ENCODE data around the gene ATRN.

ATRN gene

DNA sequence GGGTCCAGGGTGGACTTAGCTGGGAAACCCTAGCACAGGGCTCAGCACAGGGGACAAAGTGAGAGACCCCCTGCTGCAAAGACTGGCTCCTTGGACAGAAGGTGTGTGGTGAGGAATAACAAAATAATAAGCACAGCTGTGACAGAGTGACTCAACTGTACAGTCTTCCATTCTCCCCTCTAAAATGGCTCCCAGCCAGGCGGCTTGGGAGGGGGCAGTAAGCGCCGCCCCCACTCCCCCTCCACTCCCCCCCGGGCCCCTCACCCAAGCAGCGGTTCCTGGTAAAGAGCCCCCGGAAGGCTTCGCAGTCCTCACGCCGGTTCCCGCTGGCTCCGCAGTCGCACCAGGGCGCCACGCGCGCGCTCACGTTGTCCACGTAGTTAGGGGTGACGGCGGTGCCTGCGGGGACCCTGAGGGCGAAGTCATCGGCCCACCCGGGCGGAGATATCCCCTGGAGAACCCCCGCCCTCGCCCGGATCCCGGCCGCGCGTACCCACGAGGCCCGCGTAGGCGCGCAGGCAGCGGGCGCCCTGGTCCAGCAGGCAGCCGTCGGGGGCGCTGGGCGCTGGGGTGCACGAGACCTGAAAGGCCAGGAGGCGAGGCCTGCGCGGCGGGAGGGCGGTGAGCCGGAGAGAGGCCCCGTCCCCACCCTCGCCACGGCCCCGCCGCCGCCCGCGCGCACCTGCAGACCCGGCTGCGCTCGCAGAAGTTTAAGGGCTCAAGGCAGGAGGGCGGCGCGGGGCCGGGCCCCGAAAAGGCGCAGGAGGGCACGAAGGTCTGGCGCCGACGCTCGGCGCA lies 189.6 kb downstream of the ATRN start:
- DNase-seq: no peak

DNA sequence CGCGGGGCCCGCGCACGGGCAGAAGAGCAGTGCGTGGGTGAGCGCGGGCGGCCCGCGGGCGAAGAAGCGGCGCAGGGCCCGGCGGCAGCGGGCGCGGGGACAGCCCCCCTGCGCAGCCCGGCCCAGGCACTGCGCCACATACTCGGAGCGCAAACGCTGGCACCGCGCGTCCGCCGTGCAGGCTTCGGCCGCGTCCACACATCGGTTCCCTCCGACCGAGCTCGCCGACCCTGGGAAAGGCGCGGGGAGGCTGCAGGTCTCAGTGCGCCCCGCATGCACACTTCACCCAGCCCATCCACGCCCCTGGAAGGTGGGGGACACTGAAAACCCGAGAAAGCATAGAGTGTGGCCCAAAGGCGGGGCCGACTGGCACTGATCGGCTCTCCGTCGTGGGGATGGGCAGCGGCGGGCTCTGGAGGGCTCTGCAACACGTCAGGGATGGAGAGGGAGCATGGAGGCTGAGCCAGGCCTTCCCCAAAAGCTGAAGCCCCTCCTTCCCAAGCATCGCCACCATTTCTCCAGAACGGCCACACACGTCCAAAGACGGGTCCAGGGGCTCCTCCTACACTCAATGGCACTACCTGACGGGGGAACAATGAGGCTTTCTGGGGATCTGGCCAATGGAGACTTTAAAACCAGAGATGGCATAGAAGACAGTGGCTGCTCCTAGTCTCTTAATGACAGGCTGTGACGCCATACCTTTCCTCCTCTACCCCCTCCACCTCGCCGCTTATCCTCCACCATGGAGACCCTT lies 190.4 kb downstream of the ATRN start:
- no peak for DNase-seq

DNA sequence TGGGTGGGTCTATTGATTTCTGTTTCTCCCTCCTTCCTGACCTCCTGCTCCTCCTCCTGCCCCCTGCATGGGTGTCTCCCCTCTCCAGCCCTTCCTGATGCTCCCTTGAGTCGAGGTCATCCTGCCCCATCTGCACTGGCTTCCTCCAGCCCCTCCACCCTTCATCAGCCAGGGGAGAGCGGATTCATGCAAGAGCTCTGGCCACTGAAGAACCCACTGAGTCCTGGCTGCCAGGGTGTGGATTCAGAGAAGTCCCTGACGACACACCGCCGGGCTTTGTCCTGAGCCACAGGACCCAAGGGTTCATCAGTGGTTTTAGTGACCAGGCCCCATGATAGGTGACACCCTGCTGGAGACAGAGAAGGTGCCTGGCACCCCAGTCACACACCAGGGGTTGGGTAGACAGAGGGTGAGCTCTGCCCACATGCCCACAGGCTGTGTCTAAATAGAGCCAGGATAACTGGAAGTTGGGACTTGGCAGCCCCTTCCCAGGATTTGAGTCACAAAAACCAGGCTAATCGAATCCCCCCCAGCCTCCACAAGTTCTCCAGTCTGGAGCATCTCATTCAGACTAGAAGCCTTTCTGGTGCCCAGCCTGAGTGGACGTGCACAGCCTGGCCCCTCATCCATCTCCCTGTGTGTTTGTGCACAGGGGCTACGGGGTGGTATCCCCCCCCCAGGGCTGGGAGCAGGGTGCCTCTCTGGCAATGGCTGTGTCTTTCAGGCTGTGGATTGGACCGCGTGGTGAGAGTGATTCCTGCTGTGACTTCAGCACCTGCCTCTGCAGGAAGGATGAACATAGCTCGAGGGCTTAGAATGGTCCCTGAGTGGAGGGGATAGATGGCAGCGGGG lies 191.2 kb downstream of the ATRN start:
- no peak for DNase-seq

DNA sequence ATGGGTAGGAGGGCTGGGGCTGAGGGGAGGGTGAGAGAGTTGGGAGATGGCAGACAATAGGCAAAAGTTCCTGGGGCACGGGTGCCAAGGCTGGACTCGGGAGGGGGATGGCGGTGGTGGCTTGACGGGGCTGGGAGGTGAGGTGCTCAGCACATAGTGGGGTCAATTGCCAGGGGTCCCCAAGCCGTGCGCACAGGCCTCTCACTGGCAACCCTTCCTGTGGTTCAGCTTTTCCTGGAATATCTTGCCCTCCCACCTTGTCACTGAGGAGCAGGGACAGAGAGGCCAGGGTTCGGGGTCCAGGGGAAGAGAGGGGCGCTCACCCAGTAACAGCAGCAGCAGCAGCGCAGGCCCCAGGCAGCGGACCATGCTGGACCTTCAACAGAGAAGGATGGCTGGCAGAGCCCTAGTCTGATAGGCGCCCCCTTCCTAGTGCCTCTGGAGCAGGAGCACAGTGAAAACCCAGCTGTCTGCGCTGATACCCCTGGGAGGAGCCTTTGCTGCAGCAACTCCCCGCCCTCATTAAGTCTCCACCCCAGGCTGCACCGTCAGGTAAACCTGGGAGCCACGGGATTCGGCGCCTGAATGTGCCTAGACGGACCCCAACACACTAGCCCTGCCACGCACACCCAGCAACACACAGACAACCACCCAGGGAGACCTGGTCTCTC lies 192.3 kb downstream of the ATRN start, which contains the start of gene GFRA4:
Gene GFRA4, minus strand, starts transcription at position 369 of the 671 bp plus-strand sequence. Its CDS starts 0 bp downstream, at position 369.
- no peak for DNase-seq

DNA sequence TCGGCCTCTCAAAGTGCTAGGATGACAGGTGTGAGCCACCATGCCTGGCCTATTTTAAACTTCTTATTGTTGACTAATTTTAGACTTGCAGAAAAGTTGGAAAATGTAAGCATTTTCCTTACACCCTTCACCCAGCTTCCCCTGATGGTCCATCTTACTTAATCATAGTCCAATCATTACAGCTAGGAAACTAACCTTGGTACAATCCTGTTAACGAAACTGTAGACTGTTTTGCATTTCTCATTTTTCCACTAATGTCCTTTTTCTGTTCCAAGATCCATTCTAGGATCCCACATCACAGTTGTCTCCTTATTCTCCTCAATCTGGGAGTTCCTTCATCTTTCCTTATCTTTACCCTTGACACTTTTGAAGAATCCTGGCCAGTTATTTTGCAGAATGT lies 193.0 kb downstream of the ATRN start:
- DNase-seq: no peak

DNA sequence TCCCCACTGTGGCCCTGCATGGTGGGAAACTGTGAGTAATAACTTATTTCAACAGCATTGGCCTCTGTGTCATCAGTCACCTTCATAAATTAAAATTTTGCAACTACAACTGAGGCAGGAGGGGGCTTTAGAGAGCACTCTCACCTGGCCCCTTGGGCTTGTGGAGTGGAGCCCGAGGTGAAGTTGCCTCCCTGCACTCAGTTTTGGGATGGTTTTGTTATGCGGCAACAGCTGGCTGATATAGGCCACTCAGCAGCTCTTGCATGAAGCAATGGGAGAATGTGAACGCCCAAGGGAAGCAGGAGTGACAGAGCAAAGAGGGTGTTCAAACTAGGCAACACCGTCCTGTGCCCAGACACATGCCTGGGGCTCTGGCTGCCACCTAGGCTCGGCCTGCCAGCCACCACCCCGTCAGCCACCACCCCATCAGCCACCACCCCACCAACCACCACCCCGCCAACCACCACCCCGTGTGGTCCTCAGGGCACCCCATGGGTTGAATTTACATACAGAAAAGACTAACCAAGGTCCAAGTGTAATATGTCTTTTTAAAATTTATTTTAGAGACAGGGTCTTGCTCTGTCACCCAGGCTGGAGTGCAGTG lies 196.7 kb downstream of the ATRN start:
- DNase-seq: no peak

DNA sequence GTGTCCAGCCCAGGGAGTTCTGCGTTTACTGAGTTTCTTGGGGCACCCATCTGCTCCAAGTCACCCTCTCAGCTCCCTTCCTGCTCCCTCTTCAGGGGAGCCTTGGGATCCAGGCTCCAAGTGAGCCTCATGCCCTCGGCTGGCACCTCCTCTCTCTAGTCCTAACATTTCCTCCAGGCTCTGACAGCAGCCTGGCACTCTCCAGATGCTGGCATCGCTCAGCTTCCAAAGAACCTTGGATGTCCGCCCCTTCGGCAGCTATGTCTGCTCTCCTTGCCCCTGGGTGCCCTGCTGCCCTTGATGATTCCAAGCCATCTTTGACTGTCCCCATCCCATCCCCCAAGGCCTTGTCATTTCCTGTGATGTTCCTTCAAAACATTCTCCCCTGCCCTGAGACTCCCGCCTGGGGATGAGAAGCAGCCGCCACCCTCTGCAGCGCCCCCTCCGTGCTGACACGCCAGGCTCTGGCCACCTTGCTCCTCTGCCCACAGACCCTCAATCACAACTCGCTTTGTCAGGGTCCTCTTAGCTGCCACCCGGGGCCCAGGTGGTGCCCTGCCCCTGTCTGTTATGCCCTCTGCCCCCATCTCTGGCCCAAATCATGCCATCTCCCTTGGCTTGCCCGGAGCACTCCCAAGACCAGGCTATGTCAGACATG lies 199.0 kb downstream of the ATRN start:
- no peak for DNase-seq

DNA sequence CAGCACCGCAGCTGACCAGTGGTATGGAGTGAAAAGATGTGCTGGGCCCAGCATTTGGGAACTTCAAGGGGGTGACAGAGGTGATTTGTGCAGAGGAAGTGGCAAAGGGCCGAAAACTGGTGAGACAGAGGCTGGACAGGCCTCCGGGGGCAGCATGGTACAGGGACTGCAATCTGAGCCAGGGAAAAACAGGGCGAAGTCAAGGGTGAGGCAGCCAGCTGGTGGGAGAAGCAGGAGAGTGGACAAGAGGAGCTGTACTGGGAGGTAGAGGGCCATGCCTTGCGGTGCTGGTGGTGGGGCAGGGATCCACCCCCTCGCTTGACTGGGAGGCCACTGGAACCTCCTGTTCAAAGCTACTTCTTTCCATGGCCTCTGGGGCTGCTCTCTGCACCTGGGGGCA lies 199.7 kb downstream of the ATRN start:
- DNase-seq: no peak

DNA sequence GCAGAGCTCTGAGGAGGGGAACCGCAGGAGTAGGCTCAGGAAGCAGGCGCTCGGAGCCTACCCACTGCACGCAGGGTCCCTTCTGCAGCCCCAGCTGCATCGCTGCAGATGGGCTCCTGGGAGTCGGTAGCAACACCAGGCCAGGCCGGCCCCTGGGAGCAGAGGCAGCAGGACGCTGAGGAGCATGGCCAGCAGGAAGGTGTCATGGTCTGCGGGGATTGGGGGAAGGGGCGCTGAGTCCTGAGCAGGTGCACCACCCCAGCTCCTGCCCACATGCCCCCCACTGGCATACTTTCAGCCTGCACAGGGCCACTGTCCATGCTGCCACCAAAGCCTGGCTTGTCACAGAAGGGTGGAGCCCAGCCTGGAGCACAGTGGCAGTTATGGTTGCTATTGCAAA lies 200.1 kb downstream of the ATRN start:
- DNase-seq: no peak

DNA sequence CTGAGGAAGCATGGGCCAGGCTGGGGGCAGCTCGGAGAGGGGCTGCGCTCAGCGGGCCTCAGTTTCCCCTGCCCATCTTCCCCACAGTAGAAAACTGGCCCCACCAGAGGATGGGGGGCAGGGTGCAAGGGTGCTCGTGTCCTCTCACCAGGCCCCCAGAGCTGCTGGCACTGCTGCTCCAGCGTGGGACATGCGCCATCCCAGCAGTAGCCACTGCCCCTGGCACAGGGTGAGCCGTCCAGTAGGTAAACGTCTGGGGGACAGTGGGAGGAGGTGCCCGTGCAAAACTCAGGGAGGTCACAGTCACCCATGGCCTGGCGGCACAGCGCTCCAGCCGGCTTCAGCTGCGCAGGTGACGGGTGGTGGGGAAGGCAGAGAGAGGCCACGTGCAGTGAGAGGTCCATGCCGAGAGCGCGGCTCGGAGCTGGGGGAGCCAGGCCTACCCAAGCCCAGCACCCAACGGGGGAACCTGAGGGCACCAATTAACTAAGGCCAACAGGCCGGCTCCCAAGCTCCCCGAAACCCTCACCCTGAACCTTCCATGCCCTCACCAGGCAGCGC lies 201.2 kb downstream of the ATRN start:
- no peak for DNase-seq

DNA sequence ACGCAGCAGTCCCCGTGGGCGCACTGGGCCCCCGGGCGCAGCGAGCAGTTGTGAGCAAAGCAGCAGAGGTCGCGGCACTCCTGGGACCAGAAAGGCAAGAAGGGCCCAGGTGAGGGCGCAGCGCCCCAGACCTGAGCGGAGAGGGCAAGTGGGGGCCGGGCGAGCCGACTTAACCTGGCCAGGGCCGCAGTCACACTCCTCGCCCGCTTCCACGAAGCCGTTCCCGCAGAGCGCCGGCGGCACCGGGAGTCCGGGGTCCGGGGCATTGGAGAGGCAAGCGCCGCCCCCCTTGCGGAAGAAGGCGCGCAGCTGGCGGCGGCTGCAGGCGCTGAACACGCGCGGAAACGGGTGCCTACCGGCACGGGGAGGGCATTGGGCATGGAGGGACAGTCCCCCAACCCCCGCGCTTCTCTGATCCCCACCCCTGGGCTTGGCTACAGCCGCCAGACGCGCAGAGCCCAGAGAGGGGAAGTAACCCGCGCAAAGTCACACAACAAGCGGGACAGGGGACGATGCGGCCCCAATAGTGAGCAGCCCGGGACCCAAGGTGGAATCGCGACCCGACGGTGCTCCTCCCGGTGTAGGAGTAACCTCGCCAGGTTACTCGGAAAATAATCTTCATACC lies 201.8 kb downstream of the ATRN start:
- no peak for DNase-seq

DNA sequence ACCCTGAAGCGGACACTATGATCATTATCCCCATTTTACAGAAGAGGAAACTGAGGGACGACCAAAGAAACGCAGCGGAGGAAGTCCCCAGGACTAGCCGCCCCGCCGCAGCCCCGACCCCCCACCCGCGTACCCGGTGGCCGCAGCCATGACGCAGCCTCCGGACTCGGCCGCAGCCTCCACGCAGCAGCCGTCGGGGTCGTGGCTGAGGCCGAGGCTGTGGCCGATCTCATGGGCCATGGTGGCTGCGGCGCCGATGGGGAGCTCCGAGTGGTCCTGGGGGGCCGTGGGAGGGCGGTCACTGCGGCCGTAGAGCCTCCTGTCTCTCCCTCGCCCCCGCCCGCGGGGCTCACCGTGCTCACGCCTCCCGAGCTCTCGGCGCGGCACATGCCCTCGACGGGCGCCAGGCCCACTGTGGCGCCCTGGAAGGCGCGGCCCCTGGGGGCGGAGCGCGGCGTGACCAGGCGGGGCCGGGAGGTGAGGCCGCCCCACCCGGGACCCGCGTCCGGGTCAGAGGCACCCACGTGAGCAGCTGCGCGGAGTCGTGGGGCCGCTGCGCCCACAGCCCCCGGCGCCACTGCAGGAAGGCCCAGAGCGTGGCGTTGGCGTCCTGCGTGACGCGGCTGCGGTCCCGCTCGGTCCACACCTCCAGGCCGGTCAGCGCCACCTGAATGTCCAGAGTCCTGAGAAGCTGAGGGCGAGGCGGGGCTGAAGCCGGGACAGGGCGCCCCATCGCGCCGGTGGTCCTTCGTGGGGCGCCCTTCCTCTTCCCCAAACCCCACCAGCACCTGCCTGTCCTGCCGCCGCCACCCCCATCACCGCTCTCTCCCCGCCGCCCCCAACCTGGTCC lies 202.6 kb downstream of the ATRN start:
- DNase-seq: no peak

DNA sequence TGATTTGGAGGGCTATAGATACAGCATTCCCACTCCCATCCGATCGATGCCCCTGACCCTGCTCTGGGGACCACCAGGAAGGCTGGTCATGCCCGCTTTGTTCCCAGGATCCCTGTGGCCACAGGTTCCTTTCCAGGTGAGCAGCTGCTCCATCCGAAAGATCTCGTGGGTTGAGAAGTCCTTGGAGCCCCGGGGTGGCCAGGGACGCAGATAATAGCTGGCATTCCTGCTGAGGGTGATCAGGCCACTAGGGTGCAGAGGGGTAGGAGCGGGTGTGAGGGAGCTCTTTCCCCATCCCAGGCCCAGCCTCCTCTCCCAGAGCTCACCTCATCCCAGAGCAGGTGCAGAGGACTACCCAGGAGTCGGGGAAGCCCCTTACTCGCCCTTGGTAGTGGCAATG lies 203.6 kb downstream of the ATRN start:
- DNase-seq: no peak

DNA sequence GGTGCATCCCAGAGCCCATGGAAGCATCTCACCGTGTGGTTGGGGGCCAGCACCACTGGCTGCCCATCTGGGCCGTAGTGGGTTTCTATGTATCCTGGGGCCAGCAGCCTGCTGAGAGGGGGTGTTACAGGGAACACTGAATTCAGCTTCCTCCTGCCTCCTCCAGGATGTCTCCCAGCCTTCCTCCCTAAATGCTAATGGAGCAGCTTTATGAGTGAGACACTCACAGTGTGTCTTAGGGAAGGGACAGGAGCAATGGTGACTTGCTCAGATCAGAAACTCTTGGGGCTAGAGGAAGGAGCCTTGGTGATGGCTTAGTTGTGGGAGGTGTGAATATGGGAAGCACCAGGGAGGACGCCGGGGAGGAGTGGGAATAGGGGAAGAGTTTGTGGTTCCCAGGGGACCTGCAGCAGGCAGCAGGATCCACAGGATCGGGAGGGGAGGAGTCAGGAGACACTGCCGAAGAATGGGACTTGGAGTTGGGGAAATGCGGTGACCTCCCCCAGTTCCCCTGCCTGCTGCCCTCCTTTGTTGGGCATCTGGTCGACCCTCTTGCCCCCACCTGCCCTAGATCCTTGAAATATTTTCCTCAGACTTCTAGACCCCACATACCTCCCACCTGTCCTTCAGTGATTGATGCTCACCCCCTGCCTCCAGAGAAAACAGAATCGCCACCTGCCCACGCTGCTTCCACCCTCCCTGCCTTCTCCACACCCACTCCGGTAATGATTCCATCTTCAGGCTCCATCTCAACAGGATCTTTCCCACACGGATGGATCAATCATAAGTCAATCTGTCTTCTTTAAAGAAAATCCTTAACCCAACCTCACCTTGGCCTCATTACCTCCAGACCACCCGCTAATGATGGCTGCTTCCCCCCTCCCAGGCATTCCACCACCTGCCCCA lies 204.4 kb downstream of the ATRN start:
- DNase-seq: no peak

DNA sequence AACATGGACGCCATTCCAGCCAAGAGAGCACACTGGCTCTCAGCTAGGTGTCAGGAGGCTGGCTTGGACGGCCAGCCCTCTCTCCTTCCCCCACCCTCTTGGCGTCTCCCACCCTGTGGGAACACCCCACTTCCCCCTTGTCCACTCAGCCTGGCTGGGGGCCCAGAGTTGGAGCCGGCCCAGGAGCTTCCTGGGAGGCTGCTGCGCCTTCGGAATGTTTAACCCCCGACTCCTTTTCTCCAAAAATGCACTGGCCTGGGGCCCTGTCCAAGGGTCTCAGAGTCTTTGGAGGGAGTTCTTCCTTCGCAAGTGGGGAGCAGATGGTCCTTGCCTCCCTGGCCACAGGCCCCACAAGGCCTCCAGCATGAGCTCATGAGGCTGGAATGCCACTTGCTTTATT lies 206.9 kb downstream of the ATRN start:
- DNase-seq: no peak

DNA sequence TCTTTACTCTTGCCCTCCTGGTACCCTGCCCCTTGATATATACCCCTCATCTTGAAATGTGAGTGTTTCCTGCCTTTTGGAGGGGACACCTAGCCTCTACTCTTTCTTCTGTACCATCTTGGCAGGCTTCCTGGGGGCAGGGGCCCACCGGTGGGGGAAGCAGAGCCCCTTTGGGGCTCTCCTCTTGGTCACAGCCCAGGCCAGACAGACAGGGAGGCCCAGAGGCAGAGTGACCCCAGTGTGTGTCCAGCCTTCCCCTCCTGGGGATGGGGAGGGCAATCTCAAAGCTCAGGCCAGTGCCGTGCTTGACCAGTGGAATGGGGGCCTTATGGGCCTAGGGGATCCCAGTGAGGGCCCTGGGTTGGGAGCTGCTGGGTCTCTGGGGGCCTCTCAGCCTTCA lies 207.4 kb downstream of the ATRN start:
- no peak for DNase-seq

DNA sequence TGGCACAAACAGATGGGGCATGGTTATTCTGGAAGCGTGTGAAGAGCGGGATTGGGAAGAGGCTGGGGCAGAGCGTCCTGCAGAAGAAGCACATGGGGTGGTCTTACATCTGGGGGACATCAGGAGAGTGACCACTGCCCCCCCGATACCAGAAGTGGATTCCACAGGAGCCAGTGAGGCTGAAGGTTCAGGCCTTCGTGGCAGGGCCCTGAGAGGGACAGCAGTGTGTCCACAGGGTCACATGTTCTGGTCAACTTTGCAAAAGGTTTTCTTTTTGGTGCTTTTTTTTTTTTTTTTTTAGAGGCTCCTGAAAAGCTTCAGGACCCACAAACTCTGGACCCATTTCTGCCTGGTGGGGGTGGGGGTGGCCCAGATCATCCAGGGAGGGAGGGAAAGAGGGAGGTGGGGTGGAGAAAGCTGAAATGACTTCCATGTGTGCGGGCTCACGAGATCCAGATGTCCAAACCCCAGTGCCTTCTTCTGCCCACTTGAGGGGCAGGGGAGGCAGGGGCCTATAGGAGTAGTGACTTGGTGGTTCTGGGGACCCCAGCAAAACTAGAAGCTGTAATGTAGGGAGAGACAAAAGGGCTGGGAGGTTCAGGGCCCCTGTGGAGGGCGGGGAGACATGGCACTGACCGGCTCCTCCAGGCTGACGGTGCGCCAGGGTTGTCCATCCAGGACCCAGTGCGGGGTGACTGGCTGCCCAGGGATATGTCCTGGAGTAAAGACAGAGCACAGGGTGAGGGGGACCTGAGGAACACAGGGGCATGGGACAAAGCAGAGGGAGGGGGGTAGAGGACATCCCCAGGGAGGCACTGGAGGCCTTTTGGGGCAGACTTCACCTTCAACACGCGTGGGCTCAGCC lies 208.3 kb downstream of the ATRN start:
- DNase-seq: no peak

Data from activated CD4-positive, CD25-positive, alpha-beta regulatory T cell (primary cell).